HL-60/S4 (cell line): ENCODE measurements around the gene FXYD3.
"Not testable (repeated sequence)": the region's sequence is repeated elsewhere in the genome, so short reads cannot be mapped to it uniquely, and the experiment has no call there.

ENCODE experiments used
- in situ Hi-C: fragments of 300-500 bp; cut with MboI; formaldehyde crosslinking; loops from 2 replicates; pipeline ENCODE4 v1.14.3; 2022; ENCODE audit warnings: low sequenced_read_pairs

FXYD3 gene

GRCh38 chr19:35140962-35141836, 25.6 kb downstream of the FXYD3 start:
- in situ Hi-C loops: no loop called here

- in situ Hi-C loops: no loop called here
These were observed 26.4 kb downstream of the FXYD3 start for GRCh38 chr19:35141837-35142605.

GRCh38 chr19:35142606-35143230, 27.1 kb downstream of the FXYD3 start:
- in situ Hi-C loops: no loop called here

- in situ Hi-C loops: no loop called here
These were observed 27.6 kb downstream of the FXYD3 start, which contains the start of gene FXYD7 for GRCh38 chr19:35143231-35143715. FXYD7 (plus strand) TSS chr19:35143255; CDS start chr19:35143334, 79 bp downstream.

- in situ Hi-C loops: no loop called here
These were observed 28.2 kb downstream of the FXYD3 start for GRCh38 chr19:35143818-35144217.

GRCh38 chr19:35144259-35144599, 28.6 kb downstream of the FXYD3 start:
- in situ Hi-C loops: no loop called here

- in situ Hi-C loops: no loop called here
These were observed 29.2 kb downstream of the FXYD3 start for GRCh38 chr19:35144600-35145436.

- in situ Hi-C loops: no loop called here
These were observed 31.3 kb downstream of the FXYD3 start for GRCh38 chr19:35146746-35147459.

GRCh38 chr19:35149463-35149862, 33.8 kb downstream of the FXYD3 start:
- in situ Hi-C loops: no loop called here

- in situ Hi-C loops: no loop called here
These were observed 34.8 kb downstream of the FXYD3 start for GRCh38 chr19:35150445-35150844.

- in situ Hi-C loops: no loop called here
These were observed 35.8 kb downstream of the FXYD3 start for GRCh38 chr19:35151273-35152065.

- in situ Hi-C loops: not testable (repeated sequence)
These were observed 37.5 kb downstream of the FXYD3 start for GRCh38 chr19:35153129-35153522.

GRCh38 chr19:35153701-35154524, 38.3 kb downstream of the FXYD3 start:
- in situ Hi-C loops: no loop called here

GRCh38 chr19:35154525-35155406, 39.1 kb downstream of the FXYD3 start, which contains the start of gene FXYD5:
FXYD5 (plus strand) TSS chr19:35154735; CDS start chr19:35155551, 816 bp downstream.
- in situ Hi-C loops: no loop called here

- in situ Hi-C loops: no loop called here
These were observed 39.8 kb downstream of the FXYD3 start for GRCh38 chr19:35155441-35155840.

GRCh38 chr19:35155981-35156672, 40.5 kb downstream of the FXYD3 start:
- in situ Hi-C loops: no loop called here

GRCh38 chr19:35156673-35157014, 41.0 kb downstream of the FXYD3 start:
- in situ Hi-C loops: no loop called here
